OCI-LY3 (cell line): ENCODE results near the gene HDAC4.

ENCODE experiments used
- CTCF ChIP-seq: fragments of 200-600, 300-600 bp; sonication (generic); IDR thresholded peaks from 2 replicates; pipeline ENCODE4 v1.5.1; 2014; ENCODE audit warnings: antibody characterized with exemption, low read length, low read depth
- EZH2phosphoT487 ChIP-seq: fragments of 200-600 bp; shearing (Covaris generic); IDR thresholded peaks from 2 replicates; pipeline ENCODE4 v1.6.1; 2018; ENCODE audit warnings: antibody characterized with exemption, mixed run types, low read depth

- TF ChIP-seq CTCF: no peak
- TF ChIP-seq EZH2phosphoT487: no peak
These were observed 151.0 kb downstream of the HDAC4 start for GRCh38 chr2:239249776-239250175.
